Transverse colon (tissue), 4 donors: ENCODE measurements around the gene TMEM97. TPM values are rescaled to one million over a fixed set of nuclear protein-coding genes. Genes with fewer than 3 reads are reported as not detected.

Experiments used
- DNase-seq: peaks from one replicate; pipeline ENCODE4 v3.0.0-alpha.2; 2019
- H3K27ac ChIP-seq, 4 donors: fragments of 200-600 bp; sonication (generic); 2 replicates each; pipeline ENCODE4 v1.5.1; 2016 to 2018; ENCODE audit warnings: inconsistent platforms in 4 of 4
- H3K27me3 ChIP-seq: fragments of 200-600 bp; sonication (generic); 2 replicates; pipeline ENCODE4 v1.5.1; 2017; ENCODE audit warnings: inconsistent platforms
- H3K36me3 ChIP-seq, 4 donors: fragments of 200-600 bp; sonication (generic); 2 replicates each; pipeline ENCODE4 v1.5.1; 2017 to 2019; ENCODE audit warnings: inconsistent platforms in 4 of 4
- H3K4me1 ChIP-seq, 4 donors: fragments of 200-600 bp; sonication (generic); 2 replicates each; pipeline ENCODE4 v1.5.1; 2017 to 2020; ENCODE audit warnings: inconsistent platforms in 4 of 4
- H3K4me3 ChIP-seq, 4 donors: fragments of 200-600 bp; sonication (generic); 1 replicate in 1 of 4; 2 replicates in 3 of 4; pipeline versions ENCODE4 v1.5.1 to v1.6.1; 2017 to 2019; ENCODE audit warnings: inconsistent platforms in 4 of 4
- H3K9me3 ChIP-seq, 2 donors: fragments of 200-600 bp; sonication (generic); 2 replicates each; pipeline ENCODE4 v1.5.1; 2017 to 2019; ENCODE audit warnings: inconsistent platforms in 2 of 2
- EP300 ChIP-seq: sonication (generic); formaldehyde crosslinking; IDR thresholded peaks from one replicate; pipeline ENCODE4 v1.6.1; 2017; ENCODE audit warnings: antibody characterized with exemption, low read depth
- POLR2A ChIP-seq: fragments of 450-650 bp; IDR thresholded peaks from one replicate; pipeline ENCODE4 v1.6.1; 2016; ENCODE audit warnings: antibody characterized with exemption, mild to moderate bottlenecking, moderate library complexity
- POLR2AphosphoS5 ChIP-seq, 3 donors: sonication (generic); formaldehyde crosslinking; IDR thresholded peaks; one replicate each; pipeline ENCODE4 v1.6.1; 2016; ENCODE audit warnings: antibody characterized with exemption in 3 of 3
- WGBS, 2 donors: methylation state at CpG; one replicate each; pipeline ENCODE4 v1.1.5; 2018; ENCODE audit warnings: low coverage in 1 of 2; 5-methylcytosine and 5-hydroxymethylcytosine counted together
- in situ Hi-C, 4 donors: fragments of 200-750 bp; cut with MboI; loops; one replicate each; pipeline versions ENCODE4 v1.15.0 to v1.15.1; 2017; ENCODE audit warnings: low sequenced_read_pairs in 3 of 4, low pct_ligation_motif_present in 1 of 4, low pct_unique_long_range_greater_than_20kb in 1 of 4
- intact Hi-C: fragments of 100-400 bp; cut with DNase I; formaldehyde crosslinking; loops from one replicate; pipeline ENCODE4 v1.15.1; 2023; ENCODE audit warnings: low total_unique reads
- total RNA-seq, 4 donors: library from RNA; depleted of rRNA; stranded (reverse); fragments of >200 nt; gene quantifications; one replicate each; pipeline ENCODE4 v1.1.0, GENCODE V29; 2016
- TF ChIP-seq, protein P1 (sequence below), 5 experiments: fragments of 200-600 bp in 3 of 5; fragments of 450-650 bp in 2 of 5; sonication (generic) in 3 of 5; IDR thresholded peaks; 1 replicate in 2 of 5; 2 replicates in 3 of 5; pipeline ENCODE4 v1.5.1; 2016 to 2017; ENCODE audit warnings: antibody characterized with exemption in 5 of 5, inconsistent platforms in 3 of 5, mild to moderate bottlenecking in 2 of 5, moderate library complexity in 1 of 5

The TMEM97 gene
- total RNA-seq, 4 donors from 2014 or later: 4.5 to 57.7 (median 8.9) TPM; not detected in 1

DNA sequence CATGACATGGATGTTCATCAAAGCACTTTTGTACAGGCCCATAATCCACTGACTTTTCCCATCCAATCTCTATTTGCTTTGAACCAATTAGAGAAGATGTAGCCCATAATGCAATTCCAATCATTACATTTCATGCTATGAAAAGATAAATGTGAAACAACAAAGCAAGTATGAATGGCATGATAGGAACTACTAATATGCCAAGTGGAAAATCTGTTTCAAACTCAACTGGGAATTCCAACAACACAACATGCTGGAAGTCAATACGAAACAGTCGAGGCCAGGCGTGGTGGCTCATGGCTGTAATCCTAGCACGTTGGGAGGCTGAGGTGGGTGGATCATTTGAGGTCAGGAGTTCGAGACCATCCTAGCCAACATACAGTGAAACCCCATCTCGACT lies 39.6 kb upstream of the TMEM97 start:
- H3K4me1 ChIP-seq: peaks cover 0 to 2% (median 0%) of the 10 kb centered on the region in 4 donors
- intact Hi-C loops: no loop called here

DNA sequence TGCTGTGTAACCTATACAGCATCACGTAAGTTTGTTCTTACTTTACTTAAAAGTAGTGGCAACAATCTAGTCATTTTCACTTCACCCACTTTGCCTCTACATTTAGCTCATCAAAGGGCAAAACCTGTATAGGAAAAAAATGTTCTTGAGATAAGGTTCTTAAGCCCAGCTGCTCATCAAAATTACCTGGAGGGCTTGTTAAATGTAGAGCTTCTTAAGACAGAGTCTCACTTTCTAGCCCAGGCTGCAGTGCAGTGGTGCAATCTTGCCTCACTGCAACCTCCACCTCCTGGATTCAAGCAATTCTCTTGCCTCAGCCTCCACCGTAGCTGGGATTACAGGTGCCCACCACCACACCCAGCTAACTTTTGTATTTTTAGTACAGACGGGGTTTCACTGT lies 38.2 kb upstream of the TMEM97 start:
- peaks cover 8% of the 10 kb centered on the region for H3K27me3 ChIP-seq
- 75 to 81% methylated on average over 2 to 3 of the region's 3 CpGs for WGBS, 2 donors

More for the DNA sequence above, 39.6 kb upstream of the TMEM97 start:
- Histone ChIP-seq H3K27ac (no peak overlapping the region), H3K4me3 (no peak overlapping the region), H3K9me3 (no peaks in the 10 kb centered on the region), H3K27me3 (peaks cover 9% of the 10 kb centered on the region), H3K36me3 (no peaks in the 10 kb centered on the region)
- WGBS, 2 donors: 76 to 89% methylated on average over 6 of the region's 6 CpGs
- in situ Hi-C loops: no loop called here
- DNase-seq: no peak
- TF ChIP-seq POLR2A (no peak), POLR2AphosphoS5 (IDR thresholded peaks at IDR 0.05) (no peak), EP300 (no peak)
- TF ChIP-seq, protein P1, sequence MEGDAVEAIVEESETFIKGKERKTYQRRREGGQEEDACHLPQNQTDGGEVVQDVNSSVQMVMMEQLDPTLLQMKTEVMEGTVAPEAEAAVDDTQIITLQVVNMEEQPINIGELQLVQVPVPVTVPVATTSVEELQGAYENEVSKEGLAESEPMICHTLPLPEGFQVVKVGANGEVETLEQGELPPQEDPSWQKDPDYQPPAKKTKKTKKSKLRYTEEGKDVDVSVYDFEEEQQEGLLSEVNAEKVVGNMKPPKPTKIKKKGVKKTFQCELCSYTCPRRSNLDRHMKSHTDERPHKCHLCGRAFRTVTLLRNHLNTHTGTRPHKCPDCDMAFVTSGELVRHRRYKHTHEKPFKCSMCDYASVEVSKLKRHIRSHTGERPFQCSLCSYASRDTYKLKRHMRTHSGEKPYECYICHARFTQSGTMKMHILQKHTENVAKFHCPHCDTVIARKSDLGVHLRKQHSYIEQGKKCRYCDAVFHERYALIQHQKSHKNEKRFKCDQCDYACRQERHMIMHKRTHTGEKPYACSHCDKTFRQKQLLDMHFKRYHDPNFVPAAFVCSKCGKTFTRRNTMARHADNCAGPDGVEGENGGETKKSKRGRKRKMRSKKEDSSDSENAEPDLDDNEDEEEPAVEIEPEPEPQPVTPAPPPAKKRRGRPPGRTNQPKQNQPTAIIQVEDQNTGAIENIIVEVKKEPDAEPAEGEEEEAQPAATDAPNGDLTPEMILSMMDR (IDR thresholded peaks at IDR 0.05): no peak

DNA sequence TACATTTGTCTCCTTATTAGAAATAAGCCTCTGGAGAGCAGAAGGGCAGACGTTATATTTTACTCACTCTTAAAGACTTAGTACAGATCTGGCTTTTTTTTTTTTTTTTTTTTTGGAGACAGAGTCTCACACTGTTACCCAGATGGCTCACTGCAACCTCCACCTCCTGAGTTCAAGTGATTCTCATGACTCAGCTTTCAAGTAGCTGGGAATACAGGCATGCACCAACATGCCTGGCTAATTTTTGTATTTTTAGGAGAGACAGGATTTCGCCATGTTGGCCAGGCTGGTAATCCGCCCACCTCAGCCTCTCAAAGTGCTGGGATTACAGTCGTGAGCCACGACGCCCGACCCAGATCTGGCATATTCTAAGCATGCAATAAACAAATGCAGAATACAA lies 36.4 kb upstream of the TMEM97 start:
- Histone ChIP-seq H3K36me3 (no peaks in the 10 kb centered on the region), H3K27ac (no peak overlapping the region), H3K4me3 (no peak overlapping the region), H3K27me3 (no peaks in the 10 kb centered on the region), H3K4me1 (peaks cover 0 to 2% (median 0%) of the 10 kb centered on the region in 4 donors), H3K9me3 (no peaks in the 10 kb centered on the region)
- intact Hi-C loops (no loop called here), in situ Hi-C loops (no loop called here)
- TF ChIP-seq POLR2A (no peak), POLR2AphosphoS5 (IDR thresholded peaks at IDR 0.05) (no peak), EP300 (no peak)
- TF ChIP-seq, protein P1 (IDR thresholded peaks at IDR 0.05): no peak
- 58 to 71% methylated on average over 7 of the region's 7 CpGs for WGBS, 2 donors
- no peak for DNase-seq

More for the DNA sequence above, 38.2 kb upstream of the TMEM97 start:
- in situ Hi-C loops (no loop called here), intact Hi-C loops (no loop called here)
- H3K4me3 ChIP-seq: no peak overlapping the region
- H3K4me1 ChIP-seq: peaks cover 0 to 2% (median 0%) of the 10 kb centered on the region in 4 donors
- no peak overlapping the region for H3K27ac ChIP-seq
- TF ChIP-seq POLR2AphosphoS5 (IDR thresholded peaks at IDR 0.05) (no peak), POLR2A (no peak), EP300 (no peak)
- TF ChIP-seq, protein P1 (IDR thresholded peaks at IDR 0.05): no peak
- DNase-seq: no peak
- H3K9me3 ChIP-seq: no peaks in the 10 kb centered on the region
- H3K36me3 ChIP-seq: no peaks in the 10 kb centered on the region

DNA sequence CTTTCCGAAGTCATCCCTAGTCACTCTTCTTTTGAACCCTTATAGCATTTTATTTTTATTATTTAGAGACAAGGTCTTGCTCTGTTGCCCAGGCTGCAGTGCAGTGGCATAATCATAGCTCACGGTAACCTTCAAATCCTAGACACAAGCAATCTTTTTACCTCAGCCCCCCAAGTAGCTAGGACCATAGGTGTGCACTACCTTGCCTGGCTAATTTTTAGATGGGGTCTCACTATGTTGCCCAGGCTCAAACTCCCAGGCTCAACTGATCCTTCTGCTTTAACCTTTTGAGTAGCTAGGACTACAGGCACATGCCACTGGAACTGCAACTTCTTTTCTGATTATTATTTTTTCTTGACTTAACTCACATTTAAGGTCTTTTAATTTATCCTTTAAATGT lies 33.0 kb upstream of the TMEM97 start:
- Histone ChIP-seq H3K9me3 (no peaks in the 10 kb centered on the region), H3K36me3 (no peaks in the 10 kb centered on the region), H3K27ac (no peak overlapping the region), H3K4me3 (no peak overlapping the region), H3K27me3 (no peaks in the 10 kb centered on the region), H3K4me1 (no peaks in the 10 kb centered on the region)
- TF ChIP-seq POLR2AphosphoS5 (IDR thresholded peaks at IDR 0.05) (no peak), EP300 (no peak), POLR2A (no peak)
- TF ChIP-seq, protein P1 (IDR thresholded peaks at IDR 0.05): no peak
- intact Hi-C loops: no loop called here
- 50 to 82% methylated on average over 2 of the region's 2 CpGs for WGBS, 2 donors
- no peak for DNase-seq
- in situ Hi-C loops: no loop called here
